ENCODE results near the gene CPED1.

GRCh38 chr7:121344093-121344492, 355.6 kb downstream of the CPED1 start:
- no peak for TF ChIP-seq POLR2AphosphoS2 (IDR thresholded peaks at IDR 0.05; ENCODE audit: low read depth, low read length)
- TF ChIP-seq, protein P1, sequence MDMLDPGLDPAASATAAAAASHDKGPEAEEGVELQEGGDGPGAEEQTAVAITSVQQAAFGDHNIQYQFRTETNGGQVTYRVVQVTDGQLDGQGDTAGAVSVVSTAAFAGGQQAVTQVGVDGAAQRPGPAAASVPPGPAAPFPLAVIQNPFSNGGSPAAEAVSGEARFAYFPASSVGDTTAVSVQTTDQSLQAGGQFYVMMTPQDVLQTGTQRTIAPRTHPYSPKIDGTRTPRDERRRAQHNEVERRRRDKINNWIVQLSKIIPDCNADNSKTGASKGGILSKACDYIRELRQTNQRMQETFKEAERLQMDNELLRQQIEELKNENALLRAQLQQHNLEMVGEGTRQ (IDR thresholded peaks at IDR 0.05; ENCODE audit: borderline replicate concordance, low read depth, low read length), result no peak
- TF ChIP-seq POLR2A (IDR thresholded peaks at IDR 0.05; ENCODE audit: low read depth, low read length), result no peak
- TF ChIP-seq, protein P2, sequence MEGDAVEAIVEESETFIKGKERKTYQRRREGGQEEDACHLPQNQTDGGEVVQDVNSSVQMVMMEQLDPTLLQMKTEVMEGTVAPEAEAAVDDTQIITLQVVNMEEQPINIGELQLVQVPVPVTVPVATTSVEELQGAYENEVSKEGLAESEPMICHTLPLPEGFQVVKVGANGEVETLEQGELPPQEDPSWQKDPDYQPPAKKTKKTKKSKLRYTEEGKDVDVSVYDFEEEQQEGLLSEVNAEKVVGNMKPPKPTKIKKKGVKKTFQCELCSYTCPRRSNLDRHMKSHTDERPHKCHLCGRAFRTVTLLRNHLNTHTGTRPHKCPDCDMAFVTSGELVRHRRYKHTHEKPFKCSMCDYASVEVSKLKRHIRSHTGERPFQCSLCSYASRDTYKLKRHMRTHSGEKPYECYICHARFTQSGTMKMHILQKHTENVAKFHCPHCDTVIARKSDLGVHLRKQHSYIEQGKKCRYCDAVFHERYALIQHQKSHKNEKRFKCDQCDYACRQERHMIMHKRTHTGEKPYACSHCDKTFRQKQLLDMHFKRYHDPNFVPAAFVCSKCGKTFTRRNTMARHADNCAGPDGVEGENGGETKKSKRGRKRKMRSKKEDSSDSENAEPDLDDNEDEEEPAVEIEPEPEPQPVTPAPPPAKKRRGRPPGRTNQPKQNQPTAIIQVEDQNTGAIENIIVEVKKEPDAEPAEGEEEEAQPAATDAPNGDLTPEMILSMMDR (IDR thresholded peaks at IDR 0.05 in 2 of 3, conservative IDR thresholded peaks at IDR 0.05 in 1 of 3; ENCODE audit: control insufficient read depth in 2 of 3, extremely low read depth in 1 of 3, insufficient read depth in 1 of 3, low read depth in 3 of 3, low read length in 3 of 3), result no peak
- TF ChIP-seq SIX5 (IDR thresholded peaks at IDR 0.05; ENCODE audit: low read depth, low read length, severe bottlenecking), result no peak
- no peak for TF ChIP-seq TBL1XR1 (IDR thresholded peaks at IDR 0.05; ENCODE audit: low read depth, low read length)
- no peak for TF ChIP-seq MEF2A (IDR thresholded peaks at IDR 0.05; ENCODE audit: insufficient read depth, low read depth, low read length)
- TF ChIP-seq SIN3A (IDR thresholded peaks at IDR 0.05; ENCODE audit: low read depth, low read length), result no peak
- no peak for TF ChIP-seq EZH2 (IDR thresholded peaks at IDR 0.05; ENCODE audit: borderline replicate concordance, control insufficient read depth, low read depth, low read length)
- no peak for TF ChIP-seq NR2C2 (IDR thresholded peaks at IDR 0.05; ENCODE audit: borderline replicate concordance, control insufficient read depth, insufficient read length, low read depth)
- no peak for TF ChIP-seq SP1 (IDR thresholded peaks at IDR 0.05; ENCODE audit: low read depth, low read length)
